HG03060 (cell line): ENCODE measurements around the gene ZNF474.

Experiments
- ATAC-seq: cut with Tn5 transposase; IDR thresholded peaks from one replicate; pipeline ENCODE4 v1.9.1; 2021; ENCODE audit warnings: low read depth, moderate number of reproducible peaks; ENCODE audit not compliant: unreplicated experiment

Gene ZNF474

DNA sequence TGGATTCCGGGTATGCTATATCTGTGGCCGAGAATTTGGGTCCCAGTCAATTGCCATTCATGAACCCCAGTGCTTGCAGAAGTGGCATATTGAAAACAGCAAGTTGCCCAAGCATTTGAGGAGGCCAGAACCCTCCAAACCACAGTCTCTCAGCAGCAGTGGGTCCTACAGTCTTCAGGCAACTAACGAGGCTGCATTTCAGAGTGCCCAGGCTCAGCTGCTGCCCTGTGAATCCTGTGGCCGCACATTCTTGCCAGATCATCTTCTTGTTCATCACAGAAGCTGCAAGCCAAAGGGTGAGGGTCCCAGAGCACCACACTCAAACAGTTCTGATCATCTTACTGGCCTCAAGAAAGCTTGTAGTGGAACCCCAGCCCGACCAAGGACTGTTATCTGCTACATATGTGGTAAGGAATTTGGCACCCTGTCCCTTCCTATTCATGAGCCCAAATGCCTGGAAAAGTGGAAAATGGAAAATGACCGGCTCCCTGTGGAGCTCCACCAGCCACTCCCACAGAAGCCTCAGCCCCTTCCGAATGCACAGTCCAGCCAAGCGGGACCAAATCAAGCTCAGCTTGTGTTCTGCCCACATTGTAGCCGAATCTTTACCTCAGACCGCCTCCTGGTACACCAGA lies 23.0 kb downstream of the ZNF474 start:
- ATAC-seq = no peak

DNA sequence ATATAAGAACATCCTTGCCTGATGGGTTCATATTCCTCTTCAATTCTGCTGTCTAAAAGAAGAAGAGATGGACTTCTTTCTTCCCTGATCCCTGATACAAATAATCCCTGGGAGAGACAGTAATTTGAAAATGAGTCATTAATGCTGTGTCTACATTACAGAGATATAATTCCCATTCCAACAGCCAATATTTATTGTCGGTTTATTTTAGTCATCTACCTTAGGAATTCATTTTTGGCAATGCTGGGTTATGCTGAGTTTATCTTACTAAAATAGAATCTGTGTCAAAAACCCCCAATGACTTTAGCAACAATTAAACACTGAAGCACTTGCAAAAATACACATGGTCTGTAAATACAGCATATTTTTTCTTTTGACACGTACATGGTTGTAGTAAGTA lies 23.9 kb downstream of the ZNF474 start:
- no peak for ATAC-seq

- ATAC-seq = no peak
These were observed 24.4 kb downstream of the ZNF474 start for GRCh38 chr5:122153774-122154173.

- no peak for ATAC-seq
These were observed 25.1 kb downstream of the ZNF474 start for GRCh38 chr5:122154491-122154890.

GRCh38 chr5:122154910-122155309 lies 25.6 kb downstream of the ZNF474 start:
- ATAC-seq = no peak

GRCh38 chr5:122155546-122155945 lies 26.2 kb downstream of the ZNF474 start:
- no peak for ATAC-seq

DNA sequence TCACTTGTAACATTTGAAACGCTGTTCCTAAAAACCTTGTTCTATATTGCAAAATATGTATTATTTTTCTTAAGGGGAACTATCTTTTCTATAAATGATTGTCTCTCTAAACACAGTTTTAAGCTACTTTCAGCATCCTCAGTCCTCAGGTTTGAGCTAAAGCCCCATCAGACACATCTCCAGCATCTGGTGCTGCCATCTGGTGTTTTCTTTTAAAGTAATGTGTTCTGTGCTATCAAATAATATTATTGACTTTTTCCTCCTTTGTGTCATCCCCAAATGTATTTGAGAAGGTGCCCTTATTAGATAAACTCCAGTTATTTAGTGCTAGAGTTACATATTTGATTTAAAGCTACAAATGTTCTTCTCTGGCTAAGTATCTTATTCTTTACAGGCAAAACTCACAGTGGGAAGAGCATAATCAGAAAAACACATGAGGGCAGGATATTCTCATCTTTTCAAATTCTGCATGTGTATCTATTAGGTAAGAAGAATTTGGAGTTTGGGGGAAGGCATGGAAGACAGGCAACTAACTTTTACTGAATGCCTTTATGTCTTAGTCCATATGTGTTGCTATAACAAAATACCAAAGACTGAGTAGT lies 27.5 kb downstream of the ZNF474 start:
- ATAC-seq = no peak

GRCh38 chr5:122162100-122162638 lies 32.8 kb downstream of the ZNF474 start:
- ATAC-seq = no peak

DNA sequence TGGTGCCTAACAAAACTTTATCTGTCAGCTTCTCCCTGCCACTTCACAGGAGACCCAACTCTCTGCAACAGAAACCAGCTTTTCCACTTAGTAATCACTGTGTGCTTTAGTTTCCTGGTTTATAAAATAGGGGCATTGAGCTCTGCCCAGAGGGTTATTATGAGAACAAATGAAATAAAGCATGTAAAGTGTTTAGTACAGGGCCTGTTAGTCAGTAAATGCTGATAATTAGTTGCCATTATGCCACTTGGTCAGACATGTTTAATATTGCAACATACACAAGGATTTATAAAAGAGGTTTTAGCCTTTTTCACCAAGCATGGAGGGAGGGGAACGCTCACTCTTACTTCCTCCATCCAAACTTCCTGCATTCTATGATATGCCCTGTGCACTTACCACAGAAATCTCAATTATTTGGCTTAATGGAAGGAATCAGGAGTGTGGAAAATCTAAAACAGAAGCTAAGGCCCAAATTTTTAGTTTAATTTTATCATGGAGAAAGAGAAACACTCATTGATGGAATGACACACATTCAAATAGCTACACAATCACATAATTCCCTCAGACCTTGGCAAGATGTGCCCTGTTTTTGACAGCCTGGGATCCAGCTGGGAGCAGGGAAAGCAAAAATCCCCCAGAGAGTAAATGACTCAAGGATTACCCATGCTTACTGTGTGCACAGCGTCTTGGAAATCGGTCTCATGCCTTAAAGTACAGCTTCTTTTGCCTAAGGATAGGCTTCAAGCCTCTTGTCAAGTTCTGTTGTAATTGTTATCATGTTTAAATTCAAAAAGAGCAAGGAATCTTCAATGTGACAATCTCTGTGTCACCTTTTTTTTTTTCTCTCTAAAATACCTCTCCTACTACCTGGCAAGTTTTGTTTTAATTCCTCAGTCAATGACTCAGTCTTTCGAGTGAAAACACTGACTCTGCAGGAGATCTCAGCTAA lies 34.0 kb downstream of the ZNF474 start:
- no peak for ATAC-seq

DNA sequence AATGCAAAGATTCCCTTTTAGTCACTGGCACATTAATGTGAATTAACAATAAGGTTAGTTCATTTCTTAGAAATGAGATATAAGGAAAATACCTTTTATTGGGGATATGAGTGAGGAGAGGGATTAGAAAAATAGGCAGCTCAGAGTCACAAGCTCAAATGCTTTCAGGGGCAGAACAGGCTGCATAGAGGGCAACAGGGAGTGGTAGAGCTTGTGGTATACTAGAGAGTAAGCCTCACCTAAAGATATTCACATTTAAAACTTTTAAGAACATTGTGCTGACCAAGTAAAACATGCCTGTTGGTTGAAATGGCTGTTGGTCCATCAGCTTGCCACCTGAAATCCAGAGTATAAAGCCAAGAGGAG lies 34.7 kb downstream of the ZNF474 start:
- ATAC-seq = no peak

DNA sequence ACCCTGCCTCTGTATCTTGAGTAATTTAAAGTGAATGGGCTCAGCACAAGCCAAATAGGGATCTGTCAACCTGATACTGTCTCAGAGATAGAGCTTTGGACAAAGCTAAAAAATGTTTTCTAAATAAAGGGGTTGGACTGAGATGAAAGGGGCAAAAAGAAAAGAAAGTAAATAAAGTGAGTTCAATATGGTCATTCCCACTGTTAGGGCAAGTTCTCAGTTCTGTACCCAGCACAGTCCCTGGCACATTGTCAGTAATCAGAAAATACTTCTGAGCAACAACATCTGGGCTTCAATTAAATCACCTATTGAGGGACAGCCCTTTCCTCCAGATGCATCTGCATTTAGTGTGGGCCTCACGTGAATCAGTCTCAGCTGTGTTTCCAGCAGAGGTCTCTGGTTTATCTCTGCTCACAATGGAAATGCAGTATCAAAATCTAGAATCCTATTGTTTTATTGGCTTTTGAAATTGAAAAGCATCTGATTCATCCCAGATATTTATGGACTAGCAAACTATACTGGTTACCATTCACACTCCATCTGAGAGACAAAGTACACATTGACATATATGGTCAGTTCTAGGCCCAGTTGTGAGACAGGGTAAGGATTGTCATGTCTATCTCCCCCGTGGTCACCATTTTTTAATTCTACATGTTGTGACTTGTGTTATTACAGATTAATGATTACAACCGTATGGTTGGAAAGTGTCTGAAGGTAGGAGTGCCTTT lies 35.6 kb downstream of the ZNF474 start:
- no peak for ATAC-seq

DNA sequence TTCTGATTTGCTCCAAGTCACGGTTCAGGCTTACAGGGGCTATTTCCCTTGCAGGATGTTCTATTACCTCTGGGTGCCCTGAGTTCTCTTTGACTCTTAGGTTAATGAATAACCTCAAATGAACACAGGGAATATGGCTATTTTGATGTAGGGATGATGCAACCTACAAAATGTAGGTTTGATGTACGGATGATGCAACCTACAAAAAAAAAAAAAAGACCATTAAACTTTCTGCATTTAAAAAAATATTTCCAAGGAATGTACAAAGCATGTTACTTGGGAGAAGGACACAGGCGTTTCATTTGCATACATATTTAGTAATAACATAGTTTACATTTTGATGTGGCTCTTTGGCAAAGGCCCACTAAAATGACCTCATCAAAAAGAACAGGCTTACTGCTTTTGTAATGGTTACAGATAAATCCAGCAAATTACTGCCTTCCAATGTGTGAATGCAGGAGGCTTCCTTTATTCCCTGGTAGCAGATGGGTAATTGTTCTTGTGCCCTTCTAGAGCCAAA lies 36.3 kb downstream of the ZNF474 start:
- ATAC-seq = no peak

DNA sequence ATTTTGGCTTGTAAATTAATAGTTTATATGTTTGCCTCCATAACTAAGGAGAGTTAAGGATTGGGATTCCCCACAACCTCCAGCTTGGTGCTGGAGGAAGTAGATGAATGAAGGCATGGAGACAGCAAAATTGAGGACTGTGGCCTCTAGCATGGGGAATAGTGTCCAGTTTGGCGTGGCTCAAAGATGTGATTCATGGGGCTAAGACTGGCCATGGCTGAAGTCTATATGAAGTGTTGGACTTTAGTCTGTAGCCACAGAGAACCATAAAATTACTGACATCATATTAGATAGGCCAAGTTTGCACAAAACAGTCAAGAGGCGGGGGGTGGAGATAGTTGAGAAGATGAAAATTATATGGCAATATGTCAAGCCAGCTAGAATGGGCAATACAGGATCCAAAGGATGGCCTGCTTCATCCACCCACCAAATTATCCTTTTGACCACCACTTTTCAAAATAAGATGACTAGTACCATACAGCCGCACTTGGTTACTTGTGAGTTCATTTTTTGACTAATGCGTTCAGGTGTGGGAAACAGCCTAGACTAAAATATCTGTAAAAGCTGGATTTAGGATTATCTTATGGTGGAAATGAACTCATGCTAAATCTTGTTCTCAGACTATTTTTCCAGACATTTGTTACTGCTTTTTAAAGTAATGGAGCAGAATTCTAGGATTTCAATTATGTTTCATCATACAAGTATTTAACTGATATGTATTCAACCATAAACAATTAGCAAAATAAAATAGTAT lies 40.2 kb downstream of the ZNF474 start:
- no peak for ATAC-seq

GRCh38 chr5:122170620-122171019 lies 41.3 kb downstream of the ZNF474 start:
- ATAC-seq = no peak

DNA sequence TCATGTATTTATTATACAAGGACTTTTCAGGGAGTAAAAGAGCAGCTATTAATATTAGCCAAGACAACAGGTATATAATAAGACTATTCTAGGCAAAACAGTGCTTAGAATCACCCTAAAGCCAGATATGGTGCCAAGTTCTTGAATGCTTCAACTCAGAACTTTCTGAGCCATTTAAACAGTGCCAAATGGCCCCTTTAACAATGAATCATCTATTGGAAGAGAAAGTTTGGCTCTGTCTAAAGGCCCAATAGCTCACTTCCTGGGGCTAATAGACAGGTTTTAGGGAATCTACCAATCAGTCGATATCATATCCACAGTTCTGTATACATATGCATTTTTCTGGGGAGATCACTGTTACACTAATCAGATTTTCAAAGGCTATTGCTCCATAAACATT lies 42.9 kb downstream of the ZNF474 start:
- no peak for ATAC-seq

DNA sequence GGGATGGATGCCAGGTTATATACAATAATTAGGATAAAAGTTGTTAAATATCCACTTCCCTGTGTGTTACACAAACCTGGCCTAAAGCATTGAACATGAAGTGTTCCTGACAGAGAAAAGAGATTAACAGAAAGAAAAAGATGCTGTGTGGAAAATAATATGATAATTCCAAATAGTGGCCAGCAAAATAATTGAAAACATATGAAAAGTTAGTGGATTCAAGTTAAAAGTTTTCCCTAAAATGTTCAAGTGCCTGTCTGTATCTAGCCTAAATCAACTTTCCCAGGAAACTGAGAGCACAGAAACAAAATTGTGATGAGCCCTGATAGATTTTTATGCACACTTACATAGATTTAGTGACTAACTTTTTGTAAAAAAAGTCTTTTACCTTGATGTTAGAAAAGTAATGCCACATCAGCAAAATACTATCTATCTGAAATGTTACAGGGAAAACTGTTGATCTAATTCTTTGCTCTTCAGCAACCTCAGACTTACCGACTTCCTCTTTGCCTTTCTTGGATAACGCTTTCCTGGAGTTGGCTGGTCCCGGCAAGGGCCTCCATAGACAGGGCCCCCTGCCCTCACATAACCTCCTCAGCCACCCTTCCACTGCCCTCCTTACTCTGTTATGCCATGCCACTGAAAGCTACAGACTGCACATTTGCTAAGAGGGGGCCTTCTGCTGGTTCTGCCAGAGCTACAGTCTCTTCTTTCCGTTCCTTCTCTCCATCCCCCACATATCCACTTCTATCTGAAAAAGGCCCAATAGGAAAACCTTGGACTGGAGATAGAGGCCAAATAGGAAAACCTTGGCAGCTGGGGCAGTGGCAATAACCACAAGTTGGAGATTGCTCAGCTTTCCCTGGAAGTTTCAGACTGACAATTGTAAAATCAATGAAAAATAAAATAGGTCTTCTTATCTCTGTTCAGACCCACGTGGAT lies 44.4 kb downstream of the ZNF474 start:
- ATAC-seq = no peak

DNA sequence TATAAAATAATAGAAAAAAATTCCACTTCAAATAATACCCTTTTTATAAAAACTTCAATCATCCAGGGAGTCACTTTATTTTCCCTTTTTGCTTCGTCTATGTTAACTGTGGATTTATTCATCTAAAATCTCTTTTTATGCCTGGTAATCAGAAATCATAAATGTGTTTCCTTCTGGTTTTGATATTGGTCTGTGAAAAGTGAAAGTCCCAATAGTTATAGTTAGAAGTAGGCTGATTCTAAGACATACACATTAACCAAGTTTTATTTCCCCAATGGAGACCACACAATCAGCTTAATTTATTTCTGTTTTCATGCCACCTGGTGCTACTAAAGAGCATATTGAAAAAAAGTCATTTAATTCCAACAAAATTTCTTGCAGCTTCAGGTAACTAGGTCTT lies 45.7 kb downstream of the ZNF474 start:
- no peak for ATAC-seq

- ATAC-seq = no peak
These were observed 46.5 kb downstream of the ZNF474 start for GRCh38 chr5:122175852-122176251.

DNA sequence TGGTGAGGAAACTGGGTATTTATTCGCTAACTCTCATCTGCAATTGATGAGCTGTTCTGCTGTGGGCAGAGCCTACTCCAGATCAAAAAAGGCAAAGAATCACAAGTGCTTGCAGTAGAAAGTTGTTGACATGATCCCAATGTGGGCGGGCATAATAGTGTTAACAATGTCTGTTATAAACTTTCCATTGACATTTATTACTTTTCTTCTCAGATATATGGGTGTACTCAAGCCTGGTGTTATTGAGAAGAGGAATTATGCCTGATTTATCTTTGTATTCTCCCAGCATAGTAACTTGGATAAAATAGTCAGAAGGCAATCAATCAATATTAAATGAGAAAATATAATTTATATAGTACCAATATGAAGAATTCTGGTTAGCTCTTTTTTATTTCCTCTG lies 47.8 kb downstream of the ZNF474 start:
- ATAC-seq = no peak
